ENCODE results near the gene SYT14.
"Not testable (repeated sequence)": the region's sequence is repeated elsewhere in the genome, so short reads cannot be mapped to it uniquely, and the experiment has no call there.

The SYT14 gene

GRCh38 chr1:210099921-210100320, 161.9 kb downstream of the SYT14 start:
- DNase-seq (ENCODE audit: extremely low read depth in 1 of 2, low read depth in 1 of 2) = no peak

GRCh38 chr1:210104103-210104502, 166.1 kb downstream of the SYT14 start:
- DNase-seq (ENCODE audit: extremely low read depth in 1 of 2, low read depth in 1 of 2) = no peak

DNA sequence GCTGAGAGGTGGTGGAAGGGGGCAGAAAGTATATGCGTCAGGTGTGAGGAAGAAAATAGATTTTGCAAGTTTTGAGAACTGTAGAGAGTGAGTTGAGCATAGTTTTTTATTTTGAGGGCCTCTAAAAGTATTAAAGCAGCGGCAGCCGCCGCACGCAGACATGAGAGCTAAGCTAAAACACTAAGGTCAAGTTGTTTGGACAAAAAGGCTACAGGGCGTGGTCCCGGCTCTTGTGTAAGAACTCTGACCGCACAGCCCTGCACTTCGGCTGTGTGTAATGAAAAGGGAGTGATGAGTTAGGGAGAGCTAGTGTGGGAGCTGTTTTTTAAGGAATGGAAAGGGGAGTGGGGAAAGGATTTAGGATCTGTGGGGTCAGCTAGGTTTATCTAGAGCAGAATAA, 174.9 kb downstream of the SYT14 start:
- DNase-seq (ENCODE audit: extremely low read depth in 1 of 2, low read depth in 1 of 2) = not testable (repeated sequence)

DNA sequence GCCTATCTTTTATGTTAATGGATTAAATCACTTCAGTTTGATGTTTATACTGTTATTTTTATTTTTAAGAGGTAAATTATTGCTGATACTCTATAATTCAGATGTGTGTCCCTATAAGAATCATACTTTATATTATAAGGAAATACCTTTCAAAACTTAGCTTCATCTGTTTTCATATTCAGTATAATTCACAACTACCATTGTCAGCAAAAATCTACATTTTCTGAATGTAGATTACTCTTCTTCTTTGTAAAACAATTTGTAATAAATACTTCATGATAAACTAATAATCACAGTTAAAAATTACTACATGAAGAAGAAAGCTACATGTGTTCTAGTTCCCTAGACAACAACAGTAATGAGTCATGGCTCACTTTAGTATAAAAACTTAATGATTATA, 179.2 kb downstream of the SYT14 start:
- no peak for DNase-seq (ENCODE audit: extremely low read depth in 1 of 2, low read depth in 1 of 2)

GRCh38 chr1:210117681-210118170, 179.7 kb downstream of the SYT14 start:
- no peak for DNase-seq (ENCODE audit: extremely low read depth in 1 of 2, low read depth in 1 of 2)

DNA sequence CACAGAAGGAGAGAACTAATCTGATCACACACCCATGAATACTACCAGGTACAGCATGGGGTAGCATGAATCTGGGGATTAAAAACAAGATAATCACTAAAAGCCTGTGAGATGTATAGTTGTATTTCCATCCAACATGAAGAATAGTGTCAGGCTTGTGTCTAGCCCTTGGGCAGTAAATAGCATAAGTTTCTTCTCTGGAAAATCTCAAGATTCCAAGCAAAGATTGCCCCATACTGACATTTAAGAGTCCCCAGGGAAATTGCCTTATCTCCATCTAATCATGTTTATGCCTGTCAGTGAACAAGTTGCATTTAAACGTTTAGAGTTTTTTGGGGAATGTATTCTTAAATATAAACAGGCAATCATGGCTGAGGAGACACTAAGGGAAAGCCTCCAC, 185.4 kb downstream of the SYT14 start:
- no peak for DNase-seq (ENCODE audit: extremely low read depth in 1 of 2, low read depth in 1 of 2)

DNA sequence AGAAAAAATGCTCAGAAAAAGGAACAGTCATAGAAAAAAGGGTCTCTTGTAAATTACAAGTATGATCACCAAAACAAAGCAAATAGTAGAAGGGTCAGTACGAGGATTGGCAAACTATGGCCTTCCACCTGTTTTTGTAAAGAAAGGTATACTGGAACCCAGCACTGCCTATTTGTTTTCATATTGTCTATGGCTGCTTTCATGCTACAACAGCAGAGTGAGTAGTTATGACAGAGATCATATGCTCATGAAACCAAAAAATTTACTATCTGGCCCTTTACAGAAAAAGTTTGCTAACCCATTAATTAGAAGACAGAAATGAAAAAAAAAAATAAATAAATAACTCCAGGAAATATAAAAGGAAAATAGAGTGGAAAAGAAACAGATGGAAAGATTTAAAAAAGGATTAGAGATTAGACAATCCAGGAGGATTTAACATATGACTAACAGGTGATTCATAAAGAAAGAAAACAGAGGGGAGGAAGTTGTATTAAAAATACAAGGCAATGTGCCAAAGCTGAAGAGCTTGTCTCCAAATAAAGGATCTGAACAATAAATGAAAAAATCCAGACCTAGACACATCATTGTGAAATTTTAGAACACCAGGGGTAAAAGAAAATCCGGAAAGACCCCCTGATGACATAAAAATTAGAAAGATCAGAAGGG, 186.0 kb downstream of the SYT14 start:
- no peak for DNase-seq (ENCODE audit: extremely low read depth in 1 of 2, low read depth in 1 of 2)

DNA sequence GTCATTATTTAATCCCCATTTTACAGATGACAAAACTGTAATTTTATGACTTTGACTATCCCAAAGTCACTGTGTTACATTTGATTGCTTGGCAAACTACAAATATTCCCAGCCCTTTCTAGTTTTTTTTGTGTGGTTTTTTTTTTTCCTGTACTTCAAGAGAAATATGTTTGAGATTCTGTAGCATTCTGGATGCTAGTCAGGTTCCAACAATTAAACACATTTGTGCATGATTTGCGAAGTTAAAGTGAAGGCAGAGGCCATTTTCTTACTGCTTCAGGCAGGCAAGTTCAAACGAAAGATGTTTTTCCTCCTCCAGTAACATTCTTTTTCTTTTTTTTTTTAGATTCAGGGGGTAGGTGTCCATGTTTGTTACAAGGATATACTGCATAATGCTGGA, 186.7 kb downstream of the SYT14 start:
- no peak for DNase-seq (ENCODE audit: extremely low read depth in 1 of 2, low read depth in 1 of 2)

DNA sequence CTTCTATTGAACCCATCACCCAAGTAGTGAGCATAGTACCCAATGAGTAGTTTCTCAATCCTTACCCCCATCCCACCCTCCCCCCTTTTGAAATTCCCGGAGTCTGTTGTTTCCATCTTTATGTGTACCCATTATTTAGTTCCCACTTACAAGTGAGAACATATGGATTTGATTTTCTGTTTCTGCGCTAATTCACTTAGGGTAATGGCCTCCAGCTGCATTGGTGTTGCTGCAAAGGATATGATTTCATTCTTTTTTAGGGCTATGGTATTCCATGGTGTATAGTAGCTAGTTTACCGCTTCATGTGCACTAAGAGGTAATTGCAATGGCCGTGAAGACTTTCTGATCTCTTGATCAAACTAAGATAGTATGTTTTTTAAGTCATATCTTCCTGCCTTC, 187.1 kb downstream of the SYT14 start:
- no peak for DNase-seq (ENCODE audit: extremely low read depth in 1 of 2, low read depth in 1 of 2)

DNA sequence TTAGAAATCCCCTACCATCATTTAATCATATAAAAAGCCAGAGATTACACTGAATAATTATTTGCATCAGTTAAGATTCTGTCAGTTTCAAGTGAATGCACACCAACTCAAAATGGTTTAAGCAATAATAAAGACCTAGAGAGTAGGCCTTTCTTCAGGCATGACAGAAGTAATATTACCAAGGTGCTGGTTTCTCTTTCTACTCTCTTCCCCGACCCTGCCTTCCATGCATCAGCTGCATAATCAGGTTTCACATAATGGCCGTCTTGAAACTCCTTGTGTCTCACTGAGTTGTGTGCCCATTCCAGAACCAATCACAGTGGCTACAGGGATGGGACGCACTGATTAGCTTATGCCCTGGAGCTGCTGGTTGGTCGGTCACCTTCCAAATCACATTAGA, 191.1 kb downstream of the SYT14 start:
- DNase-seq (ENCODE audit: extremely low read depth in 1 of 2, low read depth in 1 of 2) = no peak

DNA sequence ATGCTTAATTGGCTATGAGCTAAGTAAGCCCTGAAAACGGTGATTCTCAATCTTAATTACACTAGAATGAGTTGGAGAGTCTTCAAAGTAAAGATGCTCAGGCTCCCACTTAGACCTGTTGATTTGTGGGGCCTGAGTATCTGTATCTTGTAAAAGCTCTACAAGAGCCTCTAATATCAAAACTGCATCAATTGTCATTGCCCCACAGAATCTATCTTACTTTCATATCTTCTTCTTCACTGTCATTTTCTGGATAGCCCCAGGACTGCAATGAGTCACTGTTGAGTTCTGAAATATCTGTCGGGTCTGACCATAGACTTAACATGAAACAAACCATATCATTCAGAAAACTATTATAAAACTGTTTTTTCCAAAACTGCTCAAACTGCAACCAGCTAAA, 191.7 kb downstream of the SYT14 start:
- no peak for DNase-seq (ENCODE audit: extremely low read depth in 1 of 2, low read depth in 1 of 2)

DNA sequence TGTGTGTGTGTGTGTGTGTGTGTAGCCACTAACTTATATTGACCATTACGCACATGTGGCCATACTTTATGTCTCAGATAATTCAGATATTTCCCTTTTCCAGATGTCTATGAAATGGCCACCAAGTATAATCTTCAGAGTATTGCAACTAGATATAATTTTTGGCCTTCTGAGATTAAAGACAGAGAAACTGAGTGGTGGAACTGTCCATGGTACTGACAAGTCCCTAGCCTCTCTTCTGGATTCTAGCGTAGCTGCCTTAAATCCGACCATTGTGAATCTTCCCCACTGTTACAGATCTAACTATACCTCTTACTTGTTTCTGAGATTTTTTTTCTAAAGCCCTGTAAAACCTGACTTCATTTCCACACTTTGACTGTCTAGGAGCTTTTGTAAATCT, 194.6 kb downstream of the SYT14 start:
- no peak for DNase-seq (ENCODE audit: extremely low read depth in 1 of 2, low read depth in 1 of 2)

DNA sequence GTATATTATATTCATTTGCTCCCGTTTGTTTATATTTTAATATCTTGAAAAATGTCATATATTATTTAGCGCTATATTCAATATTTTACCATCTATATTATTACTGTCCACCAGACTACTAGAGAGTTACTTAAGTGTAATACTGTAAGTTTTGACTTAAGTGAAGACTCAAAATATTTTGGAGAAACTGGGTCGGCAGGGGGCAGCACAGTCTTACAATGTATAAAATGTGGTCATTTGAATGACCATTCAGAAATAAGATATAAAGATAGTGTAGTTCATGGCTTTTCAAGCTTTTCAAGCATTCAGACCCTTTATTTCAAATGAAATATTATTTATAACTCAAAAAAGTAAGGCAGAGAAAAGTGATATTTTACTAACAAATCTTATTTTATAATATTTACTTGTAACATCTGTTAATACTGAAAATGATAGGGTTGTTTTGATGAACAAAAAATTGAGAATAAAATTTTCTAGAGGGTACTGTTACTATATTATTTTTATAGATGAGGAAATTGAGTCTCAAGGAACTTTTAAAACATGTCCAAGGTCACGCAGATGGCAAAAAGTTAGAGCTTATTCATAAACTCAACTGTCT, 205.5 kb downstream of the SYT14 start:
- DNase-seq (ENCODE audit: extremely low read depth in 1 of 2, low read depth in 1 of 2) = peak; percentile 4 to 48

DNA sequence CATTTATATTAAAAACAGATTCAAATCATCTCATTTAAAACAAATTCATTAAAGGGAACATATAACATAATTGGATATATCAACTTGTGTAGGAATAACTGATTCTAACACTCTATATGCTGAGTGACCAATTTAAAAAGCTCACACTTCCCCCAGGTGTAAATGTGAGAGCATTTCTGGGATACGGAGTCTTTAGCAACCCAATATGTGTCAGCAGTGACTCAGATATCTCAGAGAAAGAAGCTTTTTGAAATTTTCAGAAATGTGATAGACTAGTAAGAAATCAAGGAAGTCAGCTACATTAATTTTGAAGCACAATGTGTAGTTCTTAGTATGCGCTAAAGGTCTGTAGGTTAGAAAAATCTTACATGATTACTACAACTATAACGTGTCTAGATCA, 206.7 kb downstream of the SYT14 start:
- no peak for DNase-seq (ENCODE audit: extremely low read depth in 1 of 2, low read depth in 1 of 2)

DNA sequence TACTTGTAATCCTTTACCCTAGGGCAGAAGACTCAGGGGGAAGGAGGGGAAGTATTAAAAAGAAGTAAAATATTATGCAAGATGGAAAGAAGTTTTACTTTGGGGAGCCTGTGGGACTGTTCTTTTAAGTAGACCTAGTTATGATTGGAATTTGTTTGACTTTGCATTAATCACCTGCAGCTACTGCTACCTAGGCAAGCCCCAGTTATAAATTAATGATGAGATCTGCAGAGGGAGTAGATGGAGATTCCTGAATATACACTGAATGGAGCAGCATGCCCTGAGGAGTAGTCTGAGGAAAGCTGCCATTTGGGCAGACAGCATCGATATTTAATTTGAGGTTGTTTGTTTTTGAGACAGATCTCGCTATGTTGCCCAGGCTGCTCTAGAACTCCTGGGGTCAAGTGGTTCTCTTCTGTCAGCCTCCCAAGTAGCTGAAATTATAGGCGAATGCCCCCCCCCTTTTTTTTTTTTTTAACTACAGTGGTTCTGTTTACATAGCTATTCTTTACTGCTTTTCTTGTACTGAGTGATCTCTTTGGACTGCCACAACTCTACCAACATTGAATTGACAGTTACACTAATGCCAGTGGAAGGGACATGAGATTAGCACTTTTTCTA, 213.1 kb downstream of the SYT14 start:
- DNase-seq (ENCODE audit: extremely low read depth in 1 of 2, low read depth in 1 of 2) = no peak

GRCh38 chr1:210159211-210159610, 221.2 kb downstream of the SYT14 start:
- DNase-seq (ENCODE audit: extremely low read depth in 1 of 2, low read depth in 1 of 2) = no peak

DNA sequence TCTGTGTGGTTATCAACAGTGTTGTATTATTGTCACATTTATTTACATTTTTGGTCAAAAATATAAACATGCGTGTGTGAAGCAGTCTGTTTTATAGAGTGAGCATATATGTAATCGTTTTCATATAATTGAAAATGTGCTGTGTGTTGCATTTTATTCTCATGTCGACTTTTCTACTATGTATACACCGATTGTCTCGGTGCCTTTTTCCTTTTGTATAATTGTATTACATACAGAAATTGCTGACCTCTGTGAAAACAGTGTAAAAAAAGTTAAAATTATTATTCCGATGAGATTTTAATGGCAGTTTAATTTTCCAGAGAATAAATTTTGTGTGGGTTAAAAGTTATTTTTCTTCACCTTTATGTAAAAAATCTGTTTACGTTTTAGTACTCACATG, 232.2 kb downstream of the SYT14 start:
- DNase-seq (ENCODE audit: extremely low read depth in 1 of 2, low read depth in 1 of 2) = no peak

GRCh38 chr1:210174133-210174532, 236.1 kb downstream of the SYT14 start:
- DNase-seq (ENCODE audit: extremely low read depth in 1 of 2, low read depth in 1 of 2) = no peak

DNA sequence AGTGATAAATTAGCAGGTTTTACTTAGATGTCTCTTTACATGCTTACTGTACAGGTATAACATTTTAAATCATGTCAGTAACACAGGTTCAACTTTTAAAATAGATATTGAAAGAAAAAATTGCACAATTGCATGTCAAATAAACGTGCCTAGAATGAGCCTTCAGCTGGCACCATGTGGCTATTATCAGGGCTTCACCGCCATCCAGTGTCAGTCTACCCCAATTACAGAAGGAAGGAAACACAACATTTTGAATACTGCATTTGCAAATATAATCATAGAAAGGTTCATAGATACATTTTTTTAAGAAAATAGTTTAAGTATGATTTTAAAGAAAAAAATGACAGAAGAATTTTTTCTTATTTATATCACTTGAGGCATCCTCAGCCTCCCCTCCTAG, 247.0 kb downstream of the SYT14 start:
- no peak for DNase-seq (ENCODE audit: extremely low read depth in 1 of 2, low read depth in 1 of 2)

DNA sequence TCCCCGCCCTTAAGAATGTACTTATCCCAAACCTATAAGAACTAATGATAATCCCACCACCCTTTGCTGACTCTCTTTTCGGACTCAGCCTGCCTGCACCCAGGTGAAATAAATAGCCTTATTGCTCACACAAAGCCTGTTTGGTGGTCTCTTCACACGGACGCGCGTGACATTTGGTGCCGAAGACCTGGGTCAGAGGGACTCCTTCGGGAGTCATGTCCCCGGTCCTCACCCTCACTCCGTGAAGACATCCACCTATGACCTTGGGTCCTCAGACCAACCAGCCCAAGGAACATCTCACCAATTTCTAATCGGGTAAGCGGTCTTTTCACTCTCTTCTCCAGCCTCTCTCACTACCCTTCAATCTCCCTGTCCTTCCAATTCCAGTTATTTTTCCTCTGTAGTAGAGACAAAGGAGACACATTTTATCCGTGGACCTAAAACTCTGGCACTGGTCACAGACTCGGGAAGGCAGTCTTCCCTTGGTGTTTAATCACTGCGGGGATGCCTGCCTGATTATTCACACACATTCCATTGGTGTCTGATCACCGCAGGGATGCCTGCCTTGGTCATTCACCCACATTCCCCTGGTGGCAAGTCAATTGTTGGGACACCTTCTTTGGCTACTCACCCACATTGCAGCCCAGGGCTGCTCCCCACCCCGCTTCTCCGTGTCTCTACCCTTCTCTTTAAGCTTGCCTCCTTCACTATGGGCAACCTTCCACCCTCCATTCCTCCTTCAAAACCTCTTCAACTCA, 250.0 kb downstream of the SYT14 start:
- DNase-seq (ENCODE audit: extremely low read depth in 1 of 2, low read depth in 1 of 2) = not testable (repeated sequence)

DNA sequence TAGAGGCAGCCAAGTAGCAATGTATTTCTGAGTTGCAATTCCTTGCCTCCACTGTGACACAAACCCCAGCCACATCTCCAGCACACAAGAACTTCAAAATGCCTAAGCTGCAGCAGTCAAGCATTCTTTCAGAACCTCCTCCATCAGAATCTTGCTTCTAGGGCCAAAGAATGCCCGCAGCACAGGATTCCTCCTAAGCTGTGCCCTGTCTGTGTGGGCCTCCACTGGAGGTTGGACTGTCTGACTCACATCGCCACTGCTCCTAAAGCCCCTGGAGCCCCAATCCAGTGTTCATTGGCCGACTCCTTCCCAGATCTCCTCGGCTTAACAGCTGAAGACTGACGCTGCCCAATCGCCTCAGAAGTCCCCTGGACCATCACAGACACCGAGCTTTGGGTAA, 251.4 kb downstream of the SYT14 start:
- no peak for DNase-seq (ENCODE audit: extremely low read depth in 1 of 2, low read depth in 1 of 2)

All from stimulated activated CD8-positive, alpha-beta memory T cell treated with anti-CD3 and anti-CD28 coated beads, Interleukin-7, amount 100 ng/mL, for 48 hours (primary cell).